ENCODE measurements around the gene SELENON.

The SELENON gene

GRCh38 chr1:25757151-25757845 lies 42.7 kb upstream of the SELENON start:
- no peak for TF ChIP-seq CTCF (IDR thresholded peaks at IDR 0.05; ENCODE audit: low read depth, low read length, missing control alignments)
- Histone ChIP-seq H3K27ac (no peak overlapping the region), H3K36me3 (replicated peaks) (no peaks in the 10 kb centered on the region), H3K4me3 (ENCODE audit: low read depth, low read length) (no peak overlapping the region), H3K27me3 (replicated peaks) (peaks cover 18% of the 10 kb centered on the region)
- in situ Hi-C loops (cut with HindIII; ENCODE audit: low pct_ligation_motif_present, low sequenced_read_pairs) = no loop called here
- DNase-seq = no peak

- Histone ChIP-seq H3K27me3 (replicated peaks) (peaks cover 18% of the 10 kb centered on the region), H3K27ac (no peak overlapping the region), H3K36me3 (replicated peaks) (no peaks in the 10 kb centered on the region), H3K4me3 (ENCODE audit: low read depth, low read length) (no peak overlapping the region)
- in situ Hi-C loops (cut with HindIII; ENCODE audit: low pct_ligation_motif_present, low sequenced_read_pairs) = no loop called here
- TF ChIP-seq CTCF (IDR thresholded peaks at IDR 0.05; ENCODE audit: low read depth, low read length, missing control alignments) = no peak
- no peak for DNase-seq
These were observed 42.2 kb upstream of the SELENON start for GRCh38 chr1:25757846-25758185.

GRCh38 chr1:25758466-25759070 lies 41.4 kb upstream of the SELENON start:
- in situ Hi-C loops (cut with HindIII; ENCODE audit: low pct_ligation_motif_present, low sequenced_read_pairs) = no loop called here
- H3K36me3 ChIP-seq (replicated peaks) = no peaks in the 10 kb centered on the region

GRCh38 chr1:25760122-25760719 lies 39.8 kb upstream of the SELENON start:
- no peak for TF ChIP-seq CTCF (IDR thresholded peaks at IDR 0.05; ENCODE audit: low read depth, low read length, missing control alignments)
- H3K27ac ChIP-seq = no peak overlapping the region
- in situ Hi-C loops (cut with HindIII; ENCODE audit: low pct_ligation_motif_present, low sequenced_read_pairs) = no loop called here
- H3K4me3 ChIP-seq (ENCODE audit: low read depth, low read length) = no peak overlapping the region
- DNase-seq = no peak
- no peaks in the 10 kb centered on the region for H3K36me3 ChIP-seq (replicated peaks)
- peaks cover 18% of the 10 kb centered on the region for H3K27me3 ChIP-seq (replicated peaks)

More at GRCh38 chr1:25758466-25759070, 41.4 kb upstream of the SELENON start:
- Histone ChIP-seq H3K4me3 (ENCODE audit: low read depth, low read length) (no peak overlapping the region), H3K27ac (no peak overlapping the region), H3K27me3 (replicated peaks) (peaks cover 18% of the 10 kb centered on the region)
- no peak for TF ChIP-seq CTCF (IDR thresholded peaks at IDR 0.05; ENCODE audit: low read depth, low read length, missing control alignments)
- no peak for DNase-seq

- Histone ChIP-seq H3K4me3 (ENCODE audit: low read depth, low read length) (no peak overlapping the region), H3K36me3 (replicated peaks) (no peaks in the 10 kb centered on the region), H3K27me3 (replicated peaks) (peaks cover 18% of the 10 kb centered on the region), H3K27ac (no peak overlapping the region)
- in situ Hi-C loops (cut with HindIII; ENCODE audit: low pct_ligation_motif_present, low sequenced_read_pairs) = no loop called here
- no peak for DNase-seq
- no peak for TF ChIP-seq CTCF (IDR thresholded peaks at IDR 0.05; ENCODE audit: low read depth, low read length, missing control alignments)
These were observed 39.1 kb upstream of the SELENON start for GRCh38 chr1:25760871-25761270.

Measured in brain microvascular endothelial cell (primary cell).